ENCODE data around the gene ARHGAP20. TPM values are rescaled to one million over a fixed set of nuclear protein-coding genes. Genes with fewer than 3 reads are reported as not detected.
"Not testable (repeated sequence)": the region's sequence is repeated elsewhere in the genome, so short reads cannot be mapped to it uniquely, and the experiment has no call there.

The ARHGAP20 gene
- total RNA-seq, 2 donors from 2014 or later = 0.08 to 0.09 TPM

- Mint-ChIP-seq H3K36me3 (peaks cover 5 to 6% of the 10 kb centered on the region in 2 donors), H3K9me3 (peaks cover 5% of the 10 kb centered on the region in 2 donors), H3K27ac (no peak overlapping the region)
- DNase-seq (ENCODE audit: low spot score in 2 of 2) = no peak
- ATAC-seq = no peak
Observed at GRCh38 chr11:110654456-110654855, 57.8 kb downstream of the ARHGAP20 start.

GRCh38 chr11:110645253-110645652, 67.0 kb downstream of the ARHGAP20 start:
- Mint-ChIP-seq H3K27ac (no peak overlapping the region), H3K36me3 (no peaks in the 10 kb centered on the region), H3K9me3 (no peaks in the 10 kb centered on the region)
- DNase-seq (ENCODE audit: low spot score in 2 of 2) (no peak), ATAC-seq (no peak)

- Mint-ChIP-seq H3K9me3 (no peaks in the 10 kb centered on the region), H3K27ac (no peak overlapping the region), H3K36me3 (no peaks in the 10 kb centered on the region)
- DNase-seq (ENCODE audit: low spot score in 2 of 2) = no peak
- no peak for ATAC-seq
Observed at GRCh38 chr11:110634370-110634769, 77.9 kb downstream of the ARHGAP20 start.

- ATAC-seq (no peak), DNase-seq (ENCODE audit: low spot score in 2 of 2) (no peak)
- Mint-ChIP-seq H3K9me3 (no peaks in the 10 kb centered on the region), H3K27ac (no peak overlapping the region), H3K36me3 (no peaks in the 10 kb centered on the region)
Observed at GRCh38 chr11:110631551-110631950, 80.7 kb downstream of the ARHGAP20 start.

- no peaks in the 10 kb centered on the region for H3K9me3 Mint-ChIP-seq
- ATAC-seq = no peak
- H3K36me3 Mint-ChIP-seq = no peaks in the 10 kb centered on the region
- no peak for DNase-seq (ENCODE audit: low spot score in 2 of 2)
- H3K27ac Mint-ChIP-seq = no peak overlapping the region
Observed at GRCh38 chr11:110629594-110629993, 82.6 kb downstream of the ARHGAP20 start.

- peaks cover 0 to 12% of the 10 kb centered on the region in 2 donors for H3K9me3 Mint-ChIP-seq
- DNase-seq (ENCODE audit: low spot score in 2 of 2) (no peak), ATAC-seq (no peak)
- H3K36me3 Mint-ChIP-seq = no peaks in the 10 kb centered on the region
- peak overlapping the region in 1 of 2 donors; percentile 19 for H3K27ac Mint-ChIP-seq
Observed at GRCh38 chr11:110621826-110622225, 90.4 kb downstream of the ARHGAP20 start.

GRCh38 chr11:110619366-110619765, 92.9 kb downstream of the ARHGAP20 start:
- not testable (repeated sequence) for H3K36me3 Mint-ChIP-seq; ATAC-seq; DNase-seq (ENCODE audit: low spot score in 2 of 2); H3K27ac Mint-ChIP-seq
- H3K9me3 Mint-ChIP-seq = peaks cover 0 to 12% of the 10 kb centered on the region in 2 donors

GRCh38 chr11:110614031-110614430, 98.2 kb downstream of the ARHGAP20 start:
- ATAC-seq = no peak
- H3K36me3 Mint-ChIP-seq = no peaks in the 10 kb centered on the region
- DNase-seq (ENCODE audit: low spot score in 2 of 2) = no peak
- H3K9me3 Mint-ChIP-seq = no peaks in the 10 kb centered on the region
- H3K27ac Mint-ChIP-seq = no peak overlapping the region

GRCh38 chr11:110613197-110613918, 98.9 kb downstream of the ARHGAP20 start:
- ATAC-seq = no peak
- Mint-ChIP-seq H3K36me3 (no peaks in the 10 kb centered on the region), H3K9me3 (no peaks in the 10 kb centered on the region), H3K27ac (no peak overlapping the region)
- no peak for DNase-seq (ENCODE audit: low spot score in 2 of 2)

- no peak for ATAC-seq
- Mint-ChIP-seq H3K36me3 (no peaks in the 10 kb centered on the region), H3K27ac (no peak overlapping the region), H3K9me3 (no peaks in the 10 kb centered on the region)
- no peak for DNase-seq (ENCODE audit: low spot score in 2 of 2)
Observed at GRCh38 chr11:110606415-110606814, 105.8 kb downstream of the ARHGAP20 start.

GRCh38 chr11:110601936-110602335, 110.3 kb downstream of the ARHGAP20 start:
- Mint-ChIP-seq H3K27ac (no peak overlapping the region), H3K36me3 (no peaks in the 10 kb centered on the region), H3K9me3 (no peaks in the 10 kb centered on the region)
- no peak for DNase-seq (ENCODE audit: low spot score in 2 of 2)
- no peak for ATAC-seq

GRCh38 chr11:110600322-110600721, 111.9 kb downstream of the ARHGAP20 start:
- no peaks in the 10 kb centered on the region for H3K36me3 Mint-ChIP-seq
- DNase-seq (ENCODE audit: low spot score in 2 of 2) = no peak
- H3K27ac Mint-ChIP-seq = no peak overlapping the region

GRCh38 chr11:110599207-110599606, 113.0 kb downstream of the ARHGAP20 start:
- Mint-ChIP-seq H3K9me3 (no peaks in the 10 kb centered on the region), H3K36me3 (no peaks in the 10 kb centered on the region), H3K27ac (no peak overlapping the region)
- no peak for ATAC-seq
- no peak for DNase-seq (ENCODE audit: low spot score in 2 of 2)

More at GRCh38 chr11:110600322-110600721, 111.9 kb downstream of the ARHGAP20 start:
- H3K9me3 Mint-ChIP-seq = no peaks in the 10 kb centered on the region
- ATAC-seq = no peak

- no peaks in the 10 kb centered on the region for H3K9me3 Mint-ChIP-seq
- ATAC-seq = no peak
- H3K36me3 Mint-ChIP-seq = no peaks in the 10 kb centered on the region
- H3K27ac Mint-ChIP-seq = no peak overlapping the region
- no peak for DNase-seq (ENCODE audit: low spot score in 2 of 2)
Observed at GRCh38 chr11:110598725-110599124, 113.5 kb downstream of the ARHGAP20 start.

- H3K9me3 Mint-ChIP-seq = no peaks in the 10 kb centered on the region
- ATAC-seq = no peak
- no peak overlapping the region for H3K27ac Mint-ChIP-seq
- no peaks in the 10 kb centered on the region for H3K36me3 Mint-ChIP-seq
- no peak for DNase-seq (ENCODE audit: low spot score in 2 of 2)
Observed at GRCh38 chr11:110587972-110588371, 124.3 kb downstream of the ARHGAP20 start.

GRCh38 chr11:110587129-110587528, 125.1 kb downstream of the ARHGAP20 start:
- no peaks in the 10 kb centered on the region for H3K9me3 Mint-ChIP-seq
- DNase-seq (ENCODE audit: low spot score in 2 of 2) (no peak), ATAC-seq (no peak)
- H3K36me3 Mint-ChIP-seq = no peaks in the 10 kb centered on the region
- no peak overlapping the region for H3K27ac Mint-ChIP-seq

GRCh38 chr11:110584150-110584549, 128.1 kb downstream of the ARHGAP20 start:
- no peaks in the 10 kb centered on the region for H3K36me3 Mint-ChIP-seq
- H3K9me3 Mint-ChIP-seq = no peaks in the 10 kb centered on the region
- H3K27ac Mint-ChIP-seq = no peak overlapping the region
- no peak for DNase-seq (ENCODE audit: low spot score in 2 of 2)
- ATAC-seq = no peak

GRCh38 chr11:110582728-110583432, 129.4 kb downstream of the ARHGAP20 start:
- H3K27ac Mint-ChIP-seq = no peak overlapping the region
- no peaks in the 10 kb centered on the region for H3K36me3 Mint-ChIP-seq
- H3K9me3 Mint-ChIP-seq = no peaks in the 10 kb centered on the region
- DNase-seq (ENCODE audit: low spot score in 2 of 2) = no peak
- no peak for ATAC-seq

Measured in activated naive CD4-positive, alpha-beta T cell treated with anti-CD3 and anti-CD28 coated beads, Interleukin-2, amount 50 U/mL, for 72 hours (primary cell).